ENCODE results near the gene SEMA5B. TPM values are rescaled to one million over a fixed set of nuclear protein-coding genes. Genes with fewer than 3 reads are reported as not detected.
A peak's percentile ranks its signal among the peaks of the same experiment; 100 is the strongest.

SEMA5B gene
- total RNA-seq, 1 experiment from 2014 or later = not detected

GRCh38 chr3:122898298-122898697 is 129.3 kb downstream of the SEMA5B start:
- TF ChIP-seq CTCF (conservative IDR thresholded peaks at IDR 0.05) = no peak
- no peak for TF ChIP-seq EZH2 (IDR thresholded peaks at IDR 0.05; ENCODE audit: low read depth)

GRCh38 chr3:122893754-122894668 is 133.6 kb downstream of the SEMA5B start:
- intact Hi-C loops (cut with micrococcal nuclease; ENCODE audit: unreplicated experiment) = loop anchor here (5.0 kb wide), 2 partner anchors 102 to 308 kb away; partner anchors contain the start of genes HSPBAP1 and SEC22A
- Histone ChIP-seq H3F3A (ENCODE audit: insufficient read depth, low read depth) (peaks cover 7% of the 10 kb centered on the region; the same call in 1 of the 2 replicates), H3K4me1 (replicated peaks; ENCODE audit: insufficient read depth) (peaks cover 40% of the 10 kb centered on the region), H3K36me3 (ENCODE audit: low read depth) (no peaks in the 10 kb centered on the region), H3K4me3 (peak overlapping the region; percentile 3; the same call in 1 of the 2 replicates), H3K4me2 (peak overlapping the region; percentile 61), H3K79me2 (ENCODE audit: low read depth) (no peaks in the 10 kb centered on the region), H4K20me1 (ENCODE audit: insufficient read depth) (no peaks in the 10 kb centered on the region), H3K9me2 (ENCODE audit: insufficient read depth) (no peaks in the 10 kb centered on the region), H3K9me3 (ENCODE audit: insufficient read depth, low read depth) (no peaks in the 10 kb centered on the region), H3K27ac (peak overlapping the region; percentile 75), H2AFZ (no peak overlapping the region), H3K27me3 (ENCODE audit: insufficient read depth, low read depth) (no peaks in the 10 kb centered on the region)
- TF ChIP-seq EZH2 (IDR thresholded peaks at IDR 0.05; ENCODE audit: low read depth) = no peak
- POLR2A ChIA-PET (ENCODE audit: unreplicated experiment) = interaction anchor here (0.5 to 0.6 kb wide), 4 partner anchors 10 to 148 kb away, joined by 3 to 15 read pairs (median 4); no protein-coding TSS in a partner anchor
- CTCF ChIA-PET = interaction anchor here (1.2 kb wide), 1 partner anchor 48 kb away, joined by 3 read pairs; no protein-coding TSS in a partner anchor
- peak; percentile 50 to 70 for DNase-seq
- no TSS peak for BruUV-seq (replicated peaks)

More at GRCh38 chr3:122898298-122898697, 129.3 kb downstream of the SEMA5B start:
- no TSS peak for BruUV-seq (replicated peaks)
- Histone ChIP-seq H3K4me1 (replicated peaks; ENCODE audit: insufficient read depth) (peaks cover 26% of the 10 kb centered on the region), H3K79me2 (ENCODE audit: low read depth) (no peaks in the 10 kb centered on the region), H3K9me2 (ENCODE audit: insufficient read depth) (no peaks in the 10 kb centered on the region), H3K27ac (no peak overlapping the region), H3K36me3 (ENCODE audit: low read depth) (no peaks in the 10 kb centered on the region), H3K27me3 (ENCODE audit: insufficient read depth, low read depth) (no peaks in the 10 kb centered on the region), H3K4me3 (no peak overlapping the region), H2AFZ (no peak overlapping the region), H3K4me2 (no peak overlapping the region), H4K20me1 (ENCODE audit: insufficient read depth) (no peaks in the 10 kb centered on the region), H3K9me3 (ENCODE audit: insufficient read depth, low read depth) (no peaks in the 10 kb centered on the region), H3F3A (ENCODE audit: insufficient read depth, low read depth) (peaks cover 7% of the 10 kb centered on the region; the same call in 1 of the 2 replicates)
- no peak for DNase-seq
- intact Hi-C loops (cut with micrococcal nuclease; ENCODE audit: unreplicated experiment) = no loop called here
- ChIA-PET POLR2A (ENCODE audit: unreplicated experiment) (no interaction called here), CTCF (no interaction called here)

- BruUV-seq (replicated peaks) = no TSS peak
- Histone ChIP-seq H3K79me2 (ENCODE audit: low read depth) (no peaks in the 10 kb centered on the region), H3K4me1 (replicated peaks; ENCODE audit: insufficient read depth) (peaks cover 40% of the 10 kb centered on the region), H3K9me2 (ENCODE audit: insufficient read depth) (no peaks in the 10 kb centered on the region), H4K20me1 (ENCODE audit: insufficient read depth) (no peaks in the 10 kb centered on the region), H3K9me3 (ENCODE audit: insufficient read depth, low read depth) (no peaks in the 10 kb centered on the region), H2AFZ (no peak overlapping the region), H3F3A (ENCODE audit: insufficient read depth, low read depth) (peaks cover 7% of the 10 kb centered on the region; the same call in 1 of the 2 replicates), H3K4me2 (peak overlapping the region; percentile 61), H3K36me3 (ENCODE audit: low read depth) (no peaks in the 10 kb centered on the region), H3K27me3 (ENCODE audit: insufficient read depth, low read depth) (no peaks in the 10 kb centered on the region), H3K27ac (peak overlapping the region; percentile 75), H3K4me3 (peak overlapping the region; percentile 3; the same call in 1 of the 2 replicates)
- peak; percentile 46 to 90 for DNase-seq
- TF ChIP-seq CTCF (conservative IDR thresholded peaks at IDR 0.05) (no peak), EZH2 (IDR thresholded peaks at IDR 0.05; ENCODE audit: low read depth) (no peak)
- intact Hi-C loops (cut with micrococcal nuclease; ENCODE audit: unreplicated experiment) = loop anchor here (5.0 kb wide), 2 partner anchors 101 to 309 kb away; partner anchors contain the start of genes HSPBAP1 and SEC22A
- ChIA-PET CTCF (interaction anchor here (1.2 kb wide), 1 partner anchor 49 kb away, joined by 3 read pairs; no protein-coding TSS in a partner anchor), POLR2A (ENCODE audit: unreplicated experiment) (interaction anchor here (0.5 to 0.7 kb wide), 3 partner anchors 54 to 329 kb away, joined by 3 to 8 read pairs (median 5); partner anchors contain the start of genes DTX3L and PARP9)
Observed at GRCh38 chr3:122893282-122893681, 134.3 kb downstream of the SEMA5B start.

All from PC-9 (cell line).